ENCODE data around the gene AFMID.

DNA sequence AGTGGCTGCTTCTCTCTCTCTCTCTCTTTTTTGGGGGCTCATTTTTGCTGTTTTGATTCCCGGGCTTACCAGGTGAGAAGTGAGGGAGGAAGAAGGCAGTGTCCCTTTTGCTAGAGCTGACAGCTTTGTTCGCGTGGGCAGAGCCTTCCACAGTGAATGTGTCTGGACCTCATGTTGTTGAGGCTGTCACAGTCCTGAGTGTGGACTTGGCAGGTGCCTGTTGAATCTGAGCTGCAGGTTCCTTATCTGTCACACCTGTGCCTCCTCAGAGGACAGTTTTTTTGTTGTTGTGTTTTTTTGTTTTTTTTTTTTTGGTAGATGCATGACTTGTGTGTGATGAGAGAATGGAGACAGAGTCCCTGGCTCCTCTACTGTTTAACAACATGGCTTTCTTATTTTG is 36.6 kb downstream of the AFMID start:
- TF ChIP-seq, protein P1, sequence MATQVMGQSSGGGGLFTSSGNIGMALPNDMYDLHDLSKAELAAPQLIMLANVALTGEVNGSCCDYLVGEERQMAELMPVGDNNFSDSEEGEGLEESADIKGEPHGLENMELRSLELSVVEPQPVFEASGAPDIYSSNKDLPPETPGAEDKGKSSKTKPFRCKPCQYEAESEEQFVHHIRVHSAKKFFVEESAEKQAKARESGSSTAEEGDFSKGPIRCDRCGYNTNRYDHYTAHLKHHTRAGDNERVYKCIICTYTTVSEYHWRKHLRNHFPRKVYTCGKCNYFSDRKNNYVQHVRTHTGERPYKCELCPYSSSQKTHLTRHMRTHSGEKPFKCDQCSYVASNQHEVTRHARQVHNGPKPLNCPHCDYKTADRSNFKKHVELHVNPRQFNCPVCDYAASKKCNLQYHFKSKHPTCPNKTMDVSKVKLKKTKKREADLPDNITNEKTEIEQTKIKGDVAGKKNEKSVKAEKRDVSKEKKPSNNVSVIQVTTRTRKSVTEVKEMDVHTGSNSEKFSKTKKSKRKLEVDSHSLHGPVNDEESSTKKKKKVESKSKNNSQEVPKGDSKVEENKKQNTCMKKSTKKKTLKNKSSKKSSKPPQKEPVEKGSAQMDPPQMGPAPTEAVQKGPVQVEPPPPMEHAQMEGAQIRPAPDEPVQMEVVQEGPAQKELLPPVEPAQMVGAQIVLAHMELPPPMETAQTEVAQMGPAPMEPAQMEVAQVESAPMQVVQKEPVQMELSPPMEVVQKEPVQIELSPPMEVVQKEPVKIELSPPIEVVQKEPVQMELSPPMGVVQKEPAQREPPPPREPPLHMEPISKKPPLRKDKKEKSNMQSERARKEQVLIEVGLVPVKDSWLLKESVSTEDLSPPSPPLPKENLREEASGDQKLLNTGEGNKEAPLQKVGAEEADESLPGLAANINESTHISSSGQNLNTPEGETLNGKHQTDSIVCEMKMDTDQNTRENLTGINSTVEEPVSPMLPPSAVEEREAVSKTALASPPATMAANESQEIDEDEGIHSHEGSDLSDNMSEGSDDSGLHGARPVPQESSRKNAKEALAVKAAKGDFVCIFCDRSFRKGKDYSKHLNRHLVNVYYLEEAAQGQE (IDR thresholded peaks at IDR 0.05; ENCODE audit: insufficient replicate concordance, low read depth) = no peak
- TF ChIP-seq, protein P2, sequence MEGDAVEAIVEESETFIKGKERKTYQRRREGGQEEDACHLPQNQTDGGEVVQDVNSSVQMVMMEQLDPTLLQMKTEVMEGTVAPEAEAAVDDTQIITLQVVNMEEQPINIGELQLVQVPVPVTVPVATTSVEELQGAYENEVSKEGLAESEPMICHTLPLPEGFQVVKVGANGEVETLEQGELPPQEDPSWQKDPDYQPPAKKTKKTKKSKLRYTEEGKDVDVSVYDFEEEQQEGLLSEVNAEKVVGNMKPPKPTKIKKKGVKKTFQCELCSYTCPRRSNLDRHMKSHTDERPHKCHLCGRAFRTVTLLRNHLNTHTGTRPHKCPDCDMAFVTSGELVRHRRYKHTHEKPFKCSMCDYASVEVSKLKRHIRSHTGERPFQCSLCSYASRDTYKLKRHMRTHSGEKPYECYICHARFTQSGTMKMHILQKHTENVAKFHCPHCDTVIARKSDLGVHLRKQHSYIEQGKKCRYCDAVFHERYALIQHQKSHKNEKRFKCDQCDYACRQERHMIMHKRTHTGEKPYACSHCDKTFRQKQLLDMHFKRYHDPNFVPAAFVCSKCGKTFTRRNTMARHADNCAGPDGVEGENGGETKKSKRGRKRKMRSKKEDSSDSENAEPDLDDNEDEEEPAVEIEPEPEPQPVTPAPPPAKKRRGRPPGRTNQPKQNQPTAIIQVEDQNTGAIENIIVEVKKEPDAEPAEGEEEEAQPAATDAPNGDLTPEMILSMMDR (IDR thresholded peaks at IDR 0.05; ENCODE audit: insufficient read depth, low read length) = no peak
- TF ChIP-seq POLR2AphosphoS5 (IDR thresholded peaks at IDR 0.05; ENCODE audit: low read depth) = no peak
- no peak for TF ChIP-seq SPI1 (IDR thresholded peaks at IDR 0.05; ENCODE audit: borderline replicate concordance, low read depth)
